NCI-H69 (cell line): ENCODE measurements around the gene NUP214.
A peak's percentile ranks its signal among the peaks of the same experiment; 100 is the strongest.
"Not testable (repeated sequence)": the region's sequence is repeated elsewhere in the genome, so short reads cannot be mapped to it uniquely, and the experiment has no call there.

Source experiments
- DNase-seq: peaks from one replicate; lab custom pipeline; 2025; lab: John Stamatoyannopoulos, UW

The NUP214 gene

GRCh38 chr9:131234799-131235479, 109.6 kb downstream of the NUP214 start:
- no peak for DNase-seq

GRCh38 chr9:131235480-131235851, 110.1 kb downstream of the NUP214 start:
- no peak for DNase-seq

GRCh38 chr9:131236161-131236560, 110.8 kb downstream of the NUP214 start:
- no peak for DNase-seq

GRCh38 chr9:131236761-131237160, 111.4 kb downstream of the NUP214 start:
- no peak for DNase-seq

- DNase-seq: no peak
Observed at GRCh38 chr9:131237291-131237690, 111.9 kb downstream of the NUP214 start.

- peak; percentile 61 for DNase-seq
Observed at GRCh38 chr9:131237931-131238401, 112.6 kb downstream of the NUP214 start.

- DNase-seq: no peak
Observed at GRCh38 chr9:131238402-131239021, 113.1 kb downstream of the NUP214 start.

GRCh38 chr9:131239161-131239975, 114.0 kb downstream of the NUP214 start:
- no peak for DNase-seq

- DNase-seq: no peak
Observed at GRCh38 chr9:131240047-131240921, 114.9 kb downstream of the NUP214 start.

- not testable (repeated sequence) for DNase-seq
Observed at GRCh38 chr9:131244331-131244730, 118.9 kb downstream of the NUP214 start.

GRCh38 chr9:131246618-131247017, 121.2 kb downstream of the NUP214 start:
- no peak for DNase-seq

GRCh38 chr9:131252120-131252519, 126.7 kb downstream of the NUP214 start:
- no peak for DNase-seq

GRCh38 chr9:131253891-131254491, 128.6 kb downstream of the NUP214 start:
- DNase-seq: no peak

GRCh38 chr9:131254626-131255025, 129.2 kb downstream of the NUP214 start:
- no peak for DNase-seq

GRCh38 chr9:131255676-131256197, 130.4 kb downstream of the NUP214 start:
- no peak for DNase-seq

- DNase-seq: no peak
Observed at GRCh38 chr9:131257266-131258025, 132.1 kb downstream of the NUP214 start.

GRCh38 chr9:131258186-131258585, 132.8 kb downstream of the NUP214 start:
- DNase-seq: no peak

GRCh38 chr9:131258698-131259431, 133.5 kb downstream of the NUP214 start:
- DNase-seq: no peak

GRCh38 chr9:131259432-131259898, 134.1 kb downstream of the NUP214 start:
- no peak for DNase-seq
